Measurements from ENCODE around the gene SRBD1. TPM values are rescaled to one million over a fixed set of nuclear protein-coding genes. Genes with fewer than 3 reads are reported as not detected.

SRBD1 gene
- total and polyA plus RNA-seq, 8 donors: 13.4 to 20.0 (median 17.6) TPM

GRCh38 chr2:45602624-45603023 is 8.4 kb downstream of the SRBD1 start:
- no peak for DNase-seq
- intact Hi-C loops (cut with DNase I): no loop called here
- no peak overlapping the region for H3K4me3 ChIP-seq
- no peak for TF ChIP-seq CTCF (IDR thresholded peaks at IDR 0.05)
- no peak for ATAC-seq
- H3K27ac ChIP-seq: no peak overlapping the region
- peaks cover 0 to 54% of the 10 kb centered on the region in 2 donors for H3K36me3 ChIP-seq
- H3K4me1 ChIP-seq: peaks cover 0 to 12% of the 10 kb centered on the region in 2 donors
- H3K27me3 ChIP-seq: no peaks in the 10 kb centered on the region
- no peaks in the 10 kb centered on the region for H3K9me3 ChIP-seq

- Histone ChIP-seq H3K36me3 (peaks cover 0 to 59% of the 10 kb centered on the region in 2 donors), H3K4me3 (no peak overlapping the region), H3K4me1 (peaks cover 10 to 17% of the 10 kb centered on the region in 2 donors), H3K27me3 (no peaks in the 10 kb centered on the region), H3K9me3 (no peaks in the 10 kb centered on the region), H3K27ac (no peak overlapping the region)
- no peak for ATAC-seq
- no peak for DNase-seq
- TF ChIP-seq CTCF (IDR thresholded peaks at IDR 0.05): no peak
- intact Hi-C loops (cut with DNase I): no loop called here
These were observed 12.5 kb downstream of the SRBD1 start for GRCh38 chr2:45598545-45598944.

GRCh38 chr2:45596761-45597160 is 14.3 kb downstream of the SRBD1 start:
- TF ChIP-seq CTCF (IDR thresholded peaks at IDR 0.05): no peak
- intact Hi-C loops (cut with DNase I): no loop called here
- Histone ChIP-seq H3K36me3 (peaks cover 0 to 54% of the 10 kb centered on the region in 2 donors), H3K27ac (no peak overlapping the region), H3K9me3 (no peaks in the 10 kb centered on the region), H3K4me3 (no peak overlapping the region), H3K27me3 (no peaks in the 10 kb centered on the region), H3K4me1 (peaks cover 10 to 17% of the 10 kb centered on the region in 2 donors)
- ATAC-seq (no peak), DNase-seq (no peak)

GRCh38 chr2:45595721-45596435 is 15.2 kb downstream of the SRBD1 start:
- Histone ChIP-seq H3K27me3 (no peaks in the 10 kb centered on the region), H3K4me1 (peaks cover 10 to 17% of the 10 kb centered on the region in 2 donors), H3K4me3 (no peak overlapping the region), H3K36me3 (peaks cover 0 to 45% of the 10 kb centered on the region in 2 donors), H3K27ac (peak overlapping the region; percentile 6 to 28), H3K9me3 (no peaks in the 10 kb centered on the region)
- DNase-seq (peak in 1 of 4 donors; percentile 69), ATAC-seq (peak; percentile 67)
- intact Hi-C loops (cut with DNase I): no loop called here
- no peak for TF ChIP-seq CTCF (IDR thresholded peaks at IDR 0.05)

- H3K36me3 ChIP-seq: peaks cover 0 to 7% of the 10 kb centered on the region in 2 donors
These were observed 20.0 kb downstream of the SRBD1 start for GRCh38 chr2:45591073-45591472.

More at GRCh38 chr2:45591073-45591472, 20.0 kb downstream of the SRBD1 start:
- no peak for DNase-seq
- Histone ChIP-seq H3K4me1 (peaks cover 7 to 14% of the 10 kb centered on the region in 2 donors), H3K27me3 (no peaks in the 10 kb centered on the region), H3K9me3 (no peaks in the 10 kb centered on the region), H3K4me3 (no peak overlapping the region), H3K27ac (no peak overlapping the region)
- no peak for TF ChIP-seq CTCF (IDR thresholded peaks at IDR 0.05)
- ATAC-seq: no peak
- intact Hi-C loops (cut with DNase I): no loop called here

Measured in left lung (tissue), 10 donors.